GM21529 (cell line): ENCODE data around the gene HYDIN.
"Not testable (repeated sequence)": the region's sequence is repeated elsewhere in the genome, so short reads cannot be mapped to it uniquely, and the experiment has no call there.

Source experiments
- ATAC-seq: cut with Tn5 transposase; IDR thresholded peaks from one replicate; pipeline ENCODE4 v1.9.1; 2021; ENCODE audit not compliant: unreplicated experiment

Gene HYDIN

GRCh38 chr16:71009440-71010223 is 220.9 kb downstream of the HYDIN start:
- not testable (repeated sequence) for ATAC-seq

- ATAC-seq, result not testable (repeated sequence)
Observed at GRCh38 chr16:71006516-71006915, 224.0 kb downstream of the HYDIN start.

- not testable (repeated sequence) for ATAC-seq
Observed at GRCh38 chr16:70999735-71000134, 230.8 kb downstream of the HYDIN start.

- ATAC-seq, result not testable (repeated sequence)
Observed at GRCh38 chr16:70995799-70996198, 234.7 kb downstream of the HYDIN start.

- not testable (repeated sequence) for ATAC-seq
Observed at GRCh38 chr16:70992511-70992910, 238.0 kb downstream of the HYDIN start.

GRCh38 chr16:70987019-70987715 is 243.4 kb downstream of the HYDIN start:
- ATAC-seq, result not testable (repeated sequence)

- ATAC-seq, result not testable (repeated sequence)
Observed at GRCh38 chr16:70984675-70985074, 245.8 kb downstream of the HYDIN start.

GRCh38 chr16:70968332-70968731 is 262.2 kb downstream of the HYDIN start:
- not testable (repeated sequence) for ATAC-seq

GRCh38 chr16:70960169-70960568 is 270.4 kb downstream of the HYDIN start:
- ATAC-seq, result not testable (repeated sequence)

GRCh38 chr16:70954922-70955321 is 275.6 kb downstream of the HYDIN start:
- ATAC-seq, result not testable (repeated sequence)

- not testable (repeated sequence) for ATAC-seq
Observed at GRCh38 chr16:70953824-70954223, 276.7 kb downstream of the HYDIN start.

GRCh38 chr16:70943551-70943950 is 287.0 kb downstream of the HYDIN start:
- ATAC-seq, result not testable (repeated sequence)

GRCh38 chr16:70939690-70940359 is 290.7 kb downstream of the HYDIN start:
- not testable (repeated sequence) for ATAC-seq

GRCh38 chr16:70936781-70937525 is 293.6 kb downstream of the HYDIN start:
- not testable (repeated sequence) for ATAC-seq

GRCh38 chr16:70935325-70935724 is 295.2 kb downstream of the HYDIN start:
- ATAC-seq, result not testable (repeated sequence)

GRCh38 chr16:70933746-70934145 is 296.8 kb downstream of the HYDIN start:
- not testable (repeated sequence) for ATAC-seq

GRCh38 chr16:70930757-70931156 is 299.8 kb downstream of the HYDIN start:
- not testable (repeated sequence) for ATAC-seq

GRCh38 chr16:70922164-70922563 is 308.4 kb downstream of the HYDIN start:
- ATAC-seq, result not testable (repeated sequence)

- ATAC-seq, result not testable (repeated sequence)
Observed at GRCh38 chr16:70920661-70921060, 309.9 kb downstream of the HYDIN start.

GRCh38 chr16:70888208-70888607 is 342.3 kb downstream of the HYDIN start:
- ATAC-seq, result not testable (repeated sequence)

- ATAC-seq, result not testable (repeated sequence)
Observed at GRCh38 chr16:70884652-70885051, 345.9 kb downstream of the HYDIN start.
